ENCODE measurements around the gene TIMM8B. TPM values are rescaled to one million over a fixed set of nuclear protein-coding genes. Genes with fewer than 3 reads are reported as not detected.

Gene TIMM8B
- total and polyA plus RNA-seq, 2 experiments from 2014 or later, result 46.7 to 204 TPM

DNA sequence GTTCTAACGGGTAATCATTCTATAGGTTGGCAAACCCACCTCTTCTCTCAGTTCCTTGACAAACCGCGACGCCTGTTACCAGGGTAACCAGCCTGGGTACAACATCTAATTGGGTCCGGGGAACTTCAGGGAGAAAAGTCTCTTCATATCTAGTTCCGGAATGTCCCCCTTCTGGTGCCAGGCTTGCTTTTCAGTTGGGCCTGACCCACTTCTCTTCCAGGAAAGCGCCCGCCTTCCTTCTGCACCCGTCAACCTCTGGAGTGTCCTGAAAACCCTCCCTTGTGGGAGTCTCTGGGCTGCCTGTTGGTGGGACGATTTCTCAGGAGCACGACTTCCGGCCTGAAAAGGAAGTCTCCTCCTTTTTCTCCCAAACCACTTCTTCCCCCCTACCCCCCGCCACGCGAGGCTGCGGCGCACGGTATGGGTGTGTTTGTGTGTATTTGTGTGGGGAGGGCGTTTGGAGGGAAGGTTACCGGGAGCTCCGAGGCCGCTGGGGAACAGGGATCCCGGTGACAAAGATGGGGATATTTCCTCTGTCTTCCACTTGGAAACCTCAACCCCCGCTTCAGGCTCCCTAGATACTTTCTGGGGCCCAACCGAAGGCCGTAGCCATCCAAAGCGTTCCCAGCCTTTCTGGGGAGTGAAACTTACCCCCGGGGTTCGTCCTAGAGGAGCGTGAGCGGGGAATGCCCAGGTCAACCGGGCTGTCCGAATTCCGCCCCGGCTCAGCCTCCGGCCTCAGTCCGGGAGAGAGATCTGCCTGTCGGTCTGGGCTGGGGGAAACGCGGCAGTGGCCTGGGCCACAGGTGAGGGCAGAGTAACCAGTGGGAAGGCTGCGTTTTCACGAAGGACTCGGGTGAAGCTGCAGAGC is 12.4 kb downstream of the TIMM8B start, which contains the start of the genes NKAPD1 and PIH1D2:
Gene NKAPD1, plus strand, starts transcription at position 359 of the 871 bp plus-strand sequence. CDS start 1,276 bp downstream, outside the sequence.
Gene PIH1D2, minus strand, starts transcription at position 77 of the 871 bp plus-strand sequence. CDS start 843 bp downstream, outside the sequence.
- H3K9me3 ChIP-seq (ENCODE audit: low read depth), result no peaks in the 10 kb centered on the region

GRCh38 chr11:112062923-112063322 is 23.6 kb downstream of the TIMM8B start:
- Histone ChIP-seq H3K9me3 (ENCODE audit: low read depth) (no peaks in the 10 kb centered on the region), H3K4me3 (no peak overlapping the region), H3K4me1 (ENCODE audit: low read depth) (no peaks in the 10 kb centered on the region), H3K36me3 (peaks cover 57% of the 10 kb centered on the region), H3K27me3 (no peaks in the 10 kb centered on the region), H3K27ac (peak overlapping the region; percentile 34)
- no peak for DNase-seq (ENCODE audit: low read depth in 1 of 2, low spot score in 1 of 2)
- TF ChIP-seq, protein P1, sequence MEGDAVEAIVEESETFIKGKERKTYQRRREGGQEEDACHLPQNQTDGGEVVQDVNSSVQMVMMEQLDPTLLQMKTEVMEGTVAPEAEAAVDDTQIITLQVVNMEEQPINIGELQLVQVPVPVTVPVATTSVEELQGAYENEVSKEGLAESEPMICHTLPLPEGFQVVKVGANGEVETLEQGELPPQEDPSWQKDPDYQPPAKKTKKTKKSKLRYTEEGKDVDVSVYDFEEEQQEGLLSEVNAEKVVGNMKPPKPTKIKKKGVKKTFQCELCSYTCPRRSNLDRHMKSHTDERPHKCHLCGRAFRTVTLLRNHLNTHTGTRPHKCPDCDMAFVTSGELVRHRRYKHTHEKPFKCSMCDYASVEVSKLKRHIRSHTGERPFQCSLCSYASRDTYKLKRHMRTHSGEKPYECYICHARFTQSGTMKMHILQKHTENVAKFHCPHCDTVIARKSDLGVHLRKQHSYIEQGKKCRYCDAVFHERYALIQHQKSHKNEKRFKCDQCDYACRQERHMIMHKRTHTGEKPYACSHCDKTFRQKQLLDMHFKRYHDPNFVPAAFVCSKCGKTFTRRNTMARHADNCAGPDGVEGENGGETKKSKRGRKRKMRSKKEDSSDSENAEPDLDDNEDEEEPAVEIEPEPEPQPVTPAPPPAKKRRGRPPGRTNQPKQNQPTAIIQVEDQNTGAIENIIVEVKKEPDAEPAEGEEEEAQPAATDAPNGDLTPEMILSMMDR (IDR thresholded peaks at IDR 0.05; ENCODE audit: low read depth, low read length), result no peak

More for the DNA sequence above, 12.4 kb downstream of the TIMM8B start, which contains the start of the genes NKAPD1 and PIH1D2:
- H3K27me3 ChIP-seq, result no peaks in the 10 kb centered on the region
- peak within 1 kb of the TSS; percentile 86 for H3K4me3 ChIP-seq
- no peaks in the 10 kb centered on the region for H3K4me1 ChIP-seq (ENCODE audit: low read depth)
- H3K27ac ChIP-seq, result peak within 1 kb of the TSS; percentile 97
- DNase-seq (ENCODE audit: low read depth in 1 of 2, low spot score in 1 of 2), result peak; percentile 90 to 94
- TF ChIP-seq, protein P1 (IDR thresholded peaks at IDR 0.05; ENCODE audit: low read depth, low read length), result peak; percentile 4
- H3K36me3 ChIP-seq, result peaks cover 25% of the 10 kb centered on the region

DNA sequence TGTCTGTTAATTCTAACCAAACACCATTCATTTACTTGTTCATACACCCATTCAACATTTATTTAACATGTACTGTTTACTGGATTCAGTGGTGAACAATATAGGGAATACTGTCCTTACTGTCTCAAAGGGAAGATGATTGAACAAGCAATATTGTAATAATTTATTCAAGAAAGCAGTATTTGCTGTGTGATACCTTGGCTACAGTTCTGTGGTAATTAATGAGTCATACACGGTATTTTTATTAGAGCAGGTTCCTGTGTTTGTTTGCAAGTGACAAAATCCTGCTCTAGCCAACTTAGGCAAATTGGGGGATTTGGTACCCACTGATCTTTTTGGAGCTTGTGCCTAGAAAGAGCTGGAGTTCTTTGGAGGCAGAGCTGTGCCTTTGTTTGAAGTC is 28.5 kb downstream of the TIMM8B start:
- H3K36me3 ChIP-seq, result peaks cover 74% of the 10 kb centered on the region
- H3K4me1 ChIP-seq (ENCODE audit: low read depth), result no peaks in the 10 kb centered on the region
- TF ChIP-seq, protein P1 (IDR thresholded peaks at IDR 0.05; ENCODE audit: low read depth, low read length), result no peak
- H3K4me3 ChIP-seq, result no peak overlapping the region
- H3K27ac ChIP-seq, result no peak overlapping the region
- DNase-seq (ENCODE audit: low read depth in 1 of 2, low spot score in 1 of 2), result no peak
- H3K27me3 ChIP-seq, result no peaks in the 10 kb centered on the region
- H3K9me3 ChIP-seq (ENCODE audit: low read depth), result no peaks in the 10 kb centered on the region

GRCh38 chr11:112057170-112057569 is 29.4 kb downstream of the TIMM8B start:
- H3K27me3 ChIP-seq, result no peaks in the 10 kb centered on the region
- peaks cover 74% of the 10 kb centered on the region for H3K36me3 ChIP-seq
- TF ChIP-seq, protein P1 (IDR thresholded peaks at IDR 0.05; ENCODE audit: low read depth, low read length), result no peak
- no peak overlapping the region for H3K4me3 ChIP-seq
- no peaks in the 10 kb centered on the region for H3K4me1 ChIP-seq (ENCODE audit: low read depth)
- no peaks in the 10 kb centered on the region for H3K9me3 ChIP-seq (ENCODE audit: low read depth)
- DNase-seq (ENCODE audit: low read depth in 1 of 2, low spot score in 1 of 2), result no peak
- H3K27ac ChIP-seq, result peak overlapping the region; percentile 45

DNA sequence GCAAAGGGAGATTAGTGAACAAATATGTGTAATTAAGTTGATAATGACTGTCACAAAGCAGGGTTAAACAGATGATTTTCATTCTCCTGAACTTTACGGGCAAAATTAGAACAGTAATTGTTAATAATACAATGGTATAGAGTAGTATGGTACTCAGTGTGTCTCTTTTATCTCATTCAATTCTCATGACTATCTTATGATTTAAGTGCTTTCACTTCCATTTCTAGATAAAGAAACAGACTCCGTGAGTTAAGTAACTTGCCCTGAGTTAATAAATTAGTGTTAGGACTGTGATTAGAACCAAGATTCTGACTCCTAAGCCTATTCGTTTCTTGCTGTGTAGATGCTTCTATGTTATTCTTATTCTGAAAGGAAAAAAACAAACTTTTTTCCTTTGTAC is 34.8 kb downstream of the TIMM8B start:
- Histone ChIP-seq H3K4me3 (no peak overlapping the region), H3K4me1 (ENCODE audit: low read depth) (no peaks in the 10 kb centered on the region), H3K27me3 (no peaks in the 10 kb centered on the region), H3K27ac (peak overlapping the region; percentile 78), H3K36me3 (peaks cover 63% of the 10 kb centered on the region), H3K9me3 (ENCODE audit: low read depth) (no peaks in the 10 kb centered on the region)
- TF ChIP-seq, protein P1 (IDR thresholded peaks at IDR 0.05; ENCODE audit: low read depth, low read length), result no peak
- DNase-seq (ENCODE audit: low read depth in 1 of 2, low spot score in 1 of 2), result no peak
